NCI-H510A (cell line): ENCODE data around the gene KRT80.
A peak's percentile ranks its signal among the peaks of the same experiment; 100 is the strongest.

Experiments used
- DNase-seq: peaks from one replicate; lab custom pipeline; 2025; lab: John Stamatoyannopoulos, UW

The KRT80 gene

GRCh38 chr12:52137746-52138145 lies 54.1 kb downstream of the KRT80 start:
- DNase-seq, result no peak

- no peak for DNase-seq
Observed at GRCh38 chr12:52132754-52133161, 59.1 kb downstream of the KRT80 start.

DNA sequence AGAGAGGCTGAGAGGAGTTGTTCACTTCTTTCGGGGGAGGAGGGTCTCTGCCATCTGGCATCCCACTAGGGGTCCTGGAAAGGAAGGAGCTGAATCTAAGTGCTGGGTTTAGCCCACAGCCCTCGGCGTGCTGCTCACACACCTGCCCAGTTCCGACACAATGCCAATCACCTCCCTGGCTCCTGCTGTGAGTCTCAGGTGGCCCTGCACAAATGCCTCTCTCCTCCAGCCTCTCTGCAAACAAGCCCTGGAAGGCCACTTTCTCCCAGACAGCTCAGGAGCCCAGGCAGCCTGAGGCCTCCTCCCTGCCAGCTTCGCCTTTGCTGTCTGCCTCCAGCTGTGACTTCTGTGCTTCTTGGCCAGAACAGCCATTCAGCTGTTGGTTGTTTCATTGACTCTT lies 61.1 kb downstream of the KRT80 start:
- peak; percentile 64 for DNase-seq

- no peak for DNase-seq
Observed at GRCh38 chr12:52127683-52128450, 63.9 kb downstream of the KRT80 start.

DNA sequence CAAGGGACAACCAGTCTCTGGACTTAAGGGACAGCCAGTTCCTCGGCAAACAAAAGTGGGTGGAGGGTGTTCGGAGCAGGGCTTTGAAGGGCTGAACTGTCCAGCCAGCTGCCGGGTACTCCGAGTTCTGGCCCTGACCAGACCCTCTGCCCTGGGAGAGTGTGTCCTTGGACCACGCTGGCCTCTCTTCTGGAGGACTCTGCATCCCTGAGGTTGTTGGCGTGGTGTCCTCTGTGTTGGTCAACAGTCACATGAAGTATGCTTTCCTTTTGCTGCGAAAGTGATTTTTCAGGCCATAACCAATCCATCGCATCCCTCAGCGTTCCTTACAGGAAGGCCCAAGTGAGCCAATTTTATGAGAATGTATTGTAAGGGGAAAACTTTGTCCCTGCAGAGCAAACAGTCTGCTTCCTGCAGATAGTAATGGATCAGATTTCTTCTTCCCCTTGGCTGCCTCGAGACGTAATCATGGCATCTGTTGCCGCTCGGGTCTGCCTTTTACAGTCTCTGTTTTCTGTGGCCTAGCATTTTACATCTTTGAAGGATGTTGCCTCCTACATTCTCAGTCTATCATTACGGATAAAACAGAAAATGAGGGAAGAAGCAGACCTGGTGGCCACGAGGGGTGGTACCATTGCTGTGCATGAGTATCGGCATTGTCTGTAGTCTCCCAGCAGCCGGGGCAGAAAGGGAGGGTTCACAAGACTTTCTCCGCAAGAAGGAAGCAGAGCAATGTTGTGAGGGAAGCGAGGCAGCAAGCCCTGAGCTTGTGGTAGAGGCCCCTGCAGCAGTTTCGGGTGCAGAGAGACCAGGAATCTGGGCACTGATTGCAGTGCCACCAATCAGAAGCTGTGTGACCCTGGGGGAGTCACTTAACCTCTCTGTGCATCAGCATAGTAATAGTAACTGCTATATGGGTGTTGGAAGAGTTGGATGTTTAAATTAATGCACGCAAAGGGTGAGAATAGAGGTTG lies 64.9 kb downstream of the KRT80 start:
- no peak for DNase-seq

DNA sequence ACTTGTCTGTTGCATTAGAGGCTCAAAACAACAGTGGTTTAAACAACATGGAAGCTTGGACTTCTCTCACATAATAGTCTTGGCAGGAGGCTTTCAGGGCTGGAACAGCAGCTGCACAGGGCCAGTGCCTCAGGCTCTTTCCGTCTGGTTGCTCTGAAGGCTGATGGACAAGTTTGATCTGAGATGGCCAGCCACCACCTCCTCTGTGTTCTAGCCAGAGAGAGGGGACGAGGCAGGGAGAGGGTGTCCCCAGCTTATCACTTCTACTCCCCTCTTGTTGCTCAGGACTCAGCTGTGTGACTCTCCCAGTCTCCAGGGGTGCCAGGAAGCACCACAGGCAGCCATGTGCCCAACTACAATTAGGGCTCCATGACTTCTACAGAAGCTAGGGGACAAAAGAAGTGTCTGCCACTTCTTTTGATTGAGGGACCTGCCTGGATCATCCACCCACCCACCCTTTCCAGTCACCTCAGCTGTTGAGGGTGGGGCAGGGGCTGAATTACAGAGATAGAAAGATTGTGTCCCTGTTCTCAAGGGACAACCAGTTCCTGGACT lies 65.7 kb downstream of the KRT80 start:
- no peak for DNase-seq

- DNase-seq, result peak; percentile 47
Observed at GRCh38 chr12:52125476-52125900, 66.3 kb downstream of the KRT80 start.

- no peak for DNase-seq
Observed at GRCh38 chr12:52123487-52124186, 68.2 kb downstream of the KRT80 start.

- no peak for DNase-seq
Observed at GRCh38 chr12:52122904-52123303, 68.9 kb downstream of the KRT80 start.

DNA sequence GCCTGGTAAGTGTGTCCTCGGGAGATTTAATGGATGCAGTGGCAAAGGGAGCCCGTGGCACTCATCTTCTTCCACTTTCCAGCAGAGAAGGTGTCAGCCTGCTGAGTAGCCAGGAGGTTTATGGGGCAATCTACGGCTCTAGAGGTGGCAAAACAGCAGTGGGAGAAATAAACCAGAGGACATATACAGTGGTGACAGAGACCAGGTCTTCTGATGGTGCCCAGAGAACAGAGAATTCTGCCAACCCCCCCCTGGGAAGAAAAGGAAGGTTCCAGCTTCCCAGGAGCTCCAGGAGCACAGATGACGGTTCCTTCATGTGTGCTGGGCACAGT lies 69.3 kb downstream of the KRT80 start:
- DNase-seq, result no peak

- DNase-seq, result peak; percentile 23
Observed at GRCh38 chr12:52121824-52122539, 69.8 kb downstream of the KRT80 start.

DNA sequence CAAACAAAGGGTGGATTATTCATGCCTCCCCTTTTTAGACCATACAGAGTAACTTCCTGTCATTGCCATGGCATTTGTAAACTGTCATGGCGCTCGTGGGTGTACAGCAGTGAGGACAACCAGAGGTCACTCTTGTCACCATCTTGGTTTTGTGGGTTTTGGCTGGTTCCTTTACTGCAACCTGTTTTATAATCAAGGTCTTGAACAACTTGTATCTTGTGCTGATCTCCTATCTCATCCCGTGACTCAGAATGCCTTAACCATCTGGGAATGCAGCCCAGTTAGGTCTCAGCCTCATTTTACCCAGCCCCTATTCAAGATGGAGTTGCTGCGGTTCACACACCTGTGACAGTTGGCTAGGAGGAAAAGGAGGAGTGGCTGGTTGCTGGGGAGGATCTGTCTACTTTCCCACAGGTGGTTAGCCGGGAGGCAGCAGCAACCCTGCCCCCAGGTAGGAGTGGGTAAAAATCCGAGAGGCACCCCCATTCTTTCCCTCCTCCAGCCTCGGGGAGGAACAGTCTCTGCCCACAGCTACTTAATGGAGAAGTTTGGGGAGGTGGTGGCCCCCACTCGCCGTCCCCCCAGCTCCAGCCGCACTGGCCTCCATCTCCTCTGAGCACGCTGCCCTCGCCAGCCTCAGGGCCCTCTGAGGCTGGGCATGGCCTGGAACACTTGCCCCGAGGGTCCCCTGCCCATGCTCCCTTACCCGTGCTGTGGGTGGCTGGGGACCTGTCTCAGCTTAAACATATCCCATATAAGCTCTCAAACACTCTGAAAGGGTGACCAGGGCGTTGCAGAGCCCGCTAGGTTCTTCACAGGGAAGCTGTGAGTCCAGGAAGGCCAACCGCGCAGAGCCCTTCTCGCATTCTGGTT lies 70.6 kb downstream of the KRT80 start:
- no peak for DNase-seq

GRCh38 chr12:52119398-52120254 lies 72.2 kb downstream of the KRT80 start:
- DNase-seq, result peak; percentile 86
